ENCODE data around the gene ALK. TPM values are rescaled to one million over a fixed set of nuclear protein-coding genes. Genes with fewer than 3 reads are reported as not detected.

Gene ALK
- total RNA-seq, 2 donors from 2014 or later = 0.06 to 0.25 TPM

- ATAC-seq (no peak), DNase-seq (no peak)
- intact Hi-C loops (cut with DNase I, micrococcal nuclease) = no loop called here
These were observed 569.3 kb downstream of the ALK start for GRCh38 chr2:29351916-29352591.

- intact Hi-C loops (cut with DNase I, micrococcal nuclease) = no loop called here
- ATAC-seq = no peak
- DNase-seq = no peak
These were observed 570.1 kb downstream of the ALK start for GRCh38 chr2:29351248-29351647.

- ATAC-seq = no peak
- DNase-seq = no peak
- intact Hi-C loops (cut with DNase I, micrococcal nuclease) = no loop called here
These were observed 571.9 kb downstream of the ALK start for GRCh38 chr2:29349316-29350030.

GRCh38 chr2:29347774-29348461 is 573.5 kb downstream of the ALK start:
- ATAC-seq (no peak), DNase-seq (no peak)
- intact Hi-C loops (cut with DNase I, micrococcal nuclease) = no loop called here

GRCh38 chr2:29345236-29345635 is 576.1 kb downstream of the ALK start:
- intact Hi-C loops (cut with DNase I, micrococcal nuclease) = no loop called here
- ATAC-seq = no peak
- DNase-seq = no peak

GRCh38 chr2:29343830-29344229 is 577.6 kb downstream of the ALK start:
- DNase-seq = no peak
- intact Hi-C loops (cut with DNase I, micrococcal nuclease) = no loop called here
- no peak for ATAC-seq

GRCh38 chr2:29336341-29337241 is 584.8 kb downstream of the ALK start:
- ATAC-seq (no peak), DNase-seq (no peak)
- intact Hi-C loops (cut with DNase I, micrococcal nuclease) = no loop called here

- DNase-seq (no peak), ATAC-seq (no peak)
- intact Hi-C loops (cut with DNase I, micrococcal nuclease) = no loop called here
These were observed 586.0 kb downstream of the ALK start for GRCh38 chr2:29335396-29335795.

GRCh38 chr2:29334706-29335105 is 586.7 kb downstream of the ALK start:
- DNase-seq (no peak), ATAC-seq (no peak)
- intact Hi-C loops (cut with DNase I, micrococcal nuclease) = no loop called here

GRCh38 chr2:29332540-29332939 is 588.8 kb downstream of the ALK start:
- intact Hi-C loops (cut with DNase I, micrococcal nuclease) = no loop called here
- no peak for ATAC-seq
- DNase-seq = no peak

- ATAC-seq (no peak), DNase-seq (no peak)
- intact Hi-C loops (cut with DNase I, micrococcal nuclease) = no loop called here
These were observed 591.5 kb downstream of the ALK start for GRCh38 chr2:29329899-29330298.

GRCh38 chr2:29326926-29327325 is 594.5 kb downstream of the ALK start:
- DNase-seq = no peak
- no peak for ATAC-seq
- intact Hi-C loops (cut with DNase I, micrococcal nuclease) = no loop called here

GRCh38 chr2:29325544-29325943 is 595.8 kb downstream of the ALK start:
- DNase-seq (no peak), ATAC-seq (no peak)
- intact Hi-C loops (cut with DNase I, micrococcal nuclease) = no loop called here

GRCh38 chr2:29323961-29324360 is 597.4 kb downstream of the ALK start:
- no peak for DNase-seq
- ATAC-seq = no peak

GRCh38 chr2:29323301-29323700 is 598.1 kb downstream of the ALK start:
- intact Hi-C loops (cut with DNase I, micrococcal nuclease) = no loop called here
- no peak for ATAC-seq

More at GRCh38 chr2:29323961-29324360, 597.4 kb downstream of the ALK start:
- intact Hi-C loops (cut with DNase I, micrococcal nuclease) = no loop called here

GRCh38 chr2:29322011-29322410 is 599.4 kb downstream of the ALK start:
- ATAC-seq (no peak), DNase-seq (no peak)
- intact Hi-C loops (cut with DNase I, micrococcal nuclease) = no loop called here

More at GRCh38 chr2:29323301-29323700, 598.1 kb downstream of the ALK start:
- no peak for DNase-seq

GRCh38 chr2:29317801-29318485 is 603.4 kb downstream of the ALK start:
- ATAC-seq (no peak), DNase-seq (no peak)
- intact Hi-C loops (cut with DNase I, micrococcal nuclease) = no loop called here

GRCh38 chr2:29317077-29317517 is 604.3 kb downstream of the ALK start:
- no peak for ATAC-seq
- intact Hi-C loops (cut with DNase I, micrococcal nuclease) = no loop called here
- DNase-seq = no peak

All from left colon (tissue), 2 donors.